Activated T-cell treated with anti-CD3 and anti-CD28 coated beads for 48 hours (primary cell): ENCODE data around the gene ATP12A.

Source experiments
- DNase-seq: peaks from one replicate; pipeline ENCODE4 v3.0.0-alpha.2; 2020; ENCODE audit warnings: low read depth

Gene ATP12A

GRCh38 chr13:24680258-24680920, at the start of gene ATP12A:
Gene ATP12A (plus strand): TSS chr13:24680408. CDS start chr13:24680744, 336 bp downstream.
- peak; percentile 21 for DNase-seq

GRCh38 chr13:24630851-24631620, 49.2 kb upstream of the ATP12A start:
- DNase-seq = no peak

- DNase-seq = no peak
These were observed 48.3 kb upstream of the ATP12A start for GRCh38 chr13:24631922-24632321.

- no peak for DNase-seq
These were observed 47.7 kb upstream of the ATP12A start for GRCh38 chr13:24632382-24633121.

DNA sequence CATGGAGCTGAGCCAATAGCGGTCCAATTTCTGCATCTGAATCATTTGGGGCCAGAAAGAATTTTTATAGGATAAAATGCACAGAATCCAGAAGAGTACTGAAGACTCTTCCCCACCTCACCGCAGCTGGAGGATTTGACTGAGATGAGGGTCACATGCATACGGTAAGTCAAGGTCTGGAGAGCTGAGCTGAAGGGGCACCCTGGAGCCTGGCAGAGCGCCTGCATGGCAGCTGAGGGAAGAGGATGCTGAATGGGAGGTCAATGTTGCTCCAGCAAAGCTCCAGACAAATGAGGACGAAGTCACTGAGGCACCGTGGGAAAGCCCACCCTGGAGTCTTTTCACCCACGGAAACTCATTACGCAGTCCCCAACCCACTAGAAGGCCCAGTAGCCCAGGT, 43.4 kb upstream of the ATP12A start:
- DNase-seq = no peak

DNA sequence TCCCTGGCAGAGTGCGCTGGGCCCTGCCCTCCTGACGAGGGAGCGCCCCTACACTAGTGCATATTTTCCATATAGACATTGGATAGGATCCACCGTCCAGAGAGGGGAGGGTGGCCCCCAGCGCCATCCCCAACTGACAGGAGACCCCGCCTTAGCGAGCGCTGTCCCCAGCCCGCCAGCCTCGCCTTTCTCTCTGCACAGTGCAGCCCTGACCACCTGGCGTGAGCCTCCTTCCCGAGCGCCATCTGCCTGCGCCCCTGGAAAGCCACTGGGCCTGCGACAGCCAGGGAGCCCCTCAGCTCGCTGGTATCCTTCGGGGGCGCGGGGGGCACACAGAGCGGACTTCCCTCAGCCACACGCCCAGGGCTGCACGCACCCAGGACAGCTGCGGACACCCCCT, 42.1 kb upstream of the ATP12A start:
- no peak for DNase-seq

DNA sequence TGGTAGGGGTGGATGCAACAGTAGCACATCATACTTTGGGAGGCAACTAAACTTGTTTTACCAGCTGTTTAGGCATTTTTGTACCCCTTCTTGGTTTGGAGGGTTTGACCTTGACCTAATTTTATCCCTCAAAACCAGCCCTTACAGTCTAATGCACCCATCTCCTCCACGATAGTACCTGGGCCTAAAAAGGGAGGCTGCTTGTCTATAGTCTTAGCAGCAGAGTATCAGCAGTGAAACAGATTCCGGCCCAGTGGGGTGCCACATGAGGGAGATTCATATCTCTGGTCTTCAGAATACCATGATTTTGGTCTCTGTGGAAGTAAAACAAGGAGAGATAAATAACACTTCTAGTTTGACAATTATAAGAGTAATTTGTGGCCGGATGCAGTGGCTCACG, 39.5 kb upstream of the ATP12A start:
- DNase-seq = no peak

DNA sequence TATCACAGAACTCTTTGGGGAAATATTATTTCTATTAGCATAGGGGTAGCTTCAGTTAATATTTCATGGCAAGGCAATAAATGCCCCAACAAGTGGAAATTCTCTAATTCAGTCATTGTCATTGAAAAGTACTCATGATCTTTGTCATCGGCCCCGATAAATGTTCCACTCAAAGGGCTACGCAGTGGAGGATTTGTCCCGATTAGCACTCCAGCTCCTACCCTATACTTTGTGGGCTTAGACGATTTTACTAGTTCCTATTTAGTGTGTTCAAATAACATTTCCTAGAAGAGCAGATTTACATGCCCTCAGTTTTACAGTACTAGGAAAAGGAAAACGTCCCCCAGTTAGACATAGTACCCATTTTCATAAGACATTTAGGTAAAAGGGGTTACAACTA, 38.0 kb upstream of the ATP12A start:
- DNase-seq = no peak

DNA sequence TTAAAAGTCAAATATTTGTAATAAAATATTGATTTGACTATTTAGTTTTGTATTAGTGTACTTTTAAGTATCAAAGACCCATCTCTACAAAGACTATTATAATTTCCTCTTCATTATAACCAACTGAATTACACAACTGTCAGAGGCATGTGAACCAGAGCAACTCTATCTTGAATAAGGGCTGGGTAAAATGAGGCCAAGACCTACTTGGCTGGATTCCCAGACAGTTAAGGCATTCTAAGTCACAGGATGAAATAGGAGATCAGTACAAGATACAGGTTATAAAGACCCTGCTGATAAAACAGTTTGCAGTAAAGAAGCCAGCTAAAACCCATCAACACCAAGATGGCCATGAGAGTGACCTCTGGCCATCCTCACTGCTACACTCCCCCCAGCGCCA, 36.2 kb upstream of the ATP12A start:
- no peak for DNase-seq

DNA sequence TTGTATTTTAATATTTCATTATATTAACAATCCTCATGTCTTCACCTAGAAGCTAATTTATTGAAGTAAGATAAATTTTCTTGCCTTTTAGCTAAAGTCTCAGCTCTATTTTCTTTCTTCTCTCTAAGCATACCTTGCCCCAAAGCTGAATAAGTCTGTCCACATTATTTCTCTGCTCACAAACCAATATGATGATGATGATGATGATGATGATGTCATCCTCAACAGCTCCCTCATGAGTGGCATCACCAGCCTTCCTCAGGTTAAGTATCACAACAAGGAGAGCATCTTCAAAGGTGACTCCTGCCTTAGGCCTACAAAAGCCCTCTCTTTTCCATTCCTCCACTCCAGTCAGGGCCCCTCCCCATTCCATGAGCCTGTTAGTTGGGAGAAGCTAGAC, 31.9 kb upstream of the ATP12A start:
- DNase-seq = no peak

DNA sequence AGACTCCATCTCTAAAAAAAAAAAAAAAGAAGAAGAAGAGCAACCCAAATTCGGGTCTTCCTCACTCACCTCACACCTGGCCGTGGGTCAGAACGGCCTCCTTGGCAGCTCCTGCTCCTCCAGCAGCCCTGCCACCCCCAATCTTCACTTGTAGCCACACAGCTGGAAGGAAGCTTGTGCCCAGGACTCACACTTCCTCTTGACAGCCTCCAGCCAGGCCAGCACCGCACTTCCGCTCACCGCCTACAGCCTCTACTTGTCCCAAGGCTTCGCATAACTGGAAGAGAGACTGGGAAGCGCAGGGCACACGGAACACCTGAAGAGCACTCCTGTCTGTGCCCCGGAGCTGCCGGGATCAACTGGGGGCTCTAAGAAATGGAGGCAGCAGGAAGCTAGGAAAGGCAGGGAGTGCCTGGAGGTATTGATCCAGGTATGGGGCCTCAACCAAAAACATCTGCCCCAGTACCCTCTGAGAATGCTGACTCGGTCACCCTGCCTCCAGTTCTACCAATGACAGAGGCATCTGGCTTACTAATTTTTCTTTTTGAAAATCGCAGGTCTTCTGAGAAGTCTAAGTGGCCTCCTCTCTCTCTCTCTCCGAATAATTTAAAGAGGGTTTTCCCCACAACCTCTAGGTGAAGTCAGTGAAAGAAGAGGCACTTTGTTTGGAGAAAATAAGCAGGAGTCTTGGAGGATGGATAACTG, 31.1 kb upstream of the ATP12A start:
- no peak for DNase-seq

DNA sequence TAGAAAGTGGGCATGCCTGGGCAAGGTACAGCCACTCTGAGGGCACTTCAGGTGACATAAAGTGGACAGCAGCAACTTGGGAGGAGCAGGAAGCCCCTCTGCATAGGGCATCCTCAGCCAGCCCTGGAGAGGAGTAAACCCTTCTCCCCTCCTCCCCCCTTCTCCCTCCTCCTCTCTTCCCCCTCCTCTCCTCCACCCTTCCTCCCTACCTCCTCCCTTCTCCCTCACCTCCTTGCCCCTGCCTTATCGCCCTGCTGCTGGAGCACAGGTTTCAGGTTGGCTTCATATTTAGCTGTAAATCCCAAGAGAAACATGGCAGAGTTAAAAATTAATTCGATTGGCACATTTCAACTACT, 30.5 kb upstream of the ATP12A start:
- no peak for DNase-seq

- DNase-seq = no peak
These were observed 30.0 kb upstream of the ATP12A start for GRCh38 chr13:24650161-24650560.

- no peak for DNase-seq
These were observed 28.4 kb upstream of the ATP12A start for GRCh38 chr13:24651718-24652345.

DNA sequence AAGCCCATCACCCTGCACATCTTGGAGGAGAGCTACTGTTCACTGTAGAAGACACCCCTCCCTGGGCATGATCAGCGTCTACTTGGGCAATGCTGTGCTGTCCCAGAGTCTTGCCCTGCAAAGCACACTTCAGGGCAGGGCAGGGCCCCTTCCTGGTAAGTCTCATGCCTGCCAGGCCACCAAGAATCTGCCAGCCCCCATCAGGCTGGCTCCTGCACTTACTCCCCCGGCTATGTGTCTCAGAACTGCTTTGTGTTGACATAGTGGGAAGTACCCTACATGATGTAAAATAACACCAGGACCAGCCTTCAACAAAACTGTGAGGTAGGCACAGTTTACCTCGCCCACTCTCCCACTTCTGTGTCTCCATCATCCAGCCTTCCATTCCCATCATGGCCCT, 27.8 kb upstream of the ATP12A start:
- no peak for DNase-seq

GRCh38 chr13:24654741-24655140, 25.5 kb upstream of the ATP12A start:
- DNase-seq = no peak

GRCh38 chr13:24659239-24659638, 21.0 kb upstream of the ATP12A start:
- DNase-seq = no peak

GRCh38 chr13:24660023-24660741, 20.0 kb upstream of the ATP12A start:
- no peak for DNase-seq

DNA sequence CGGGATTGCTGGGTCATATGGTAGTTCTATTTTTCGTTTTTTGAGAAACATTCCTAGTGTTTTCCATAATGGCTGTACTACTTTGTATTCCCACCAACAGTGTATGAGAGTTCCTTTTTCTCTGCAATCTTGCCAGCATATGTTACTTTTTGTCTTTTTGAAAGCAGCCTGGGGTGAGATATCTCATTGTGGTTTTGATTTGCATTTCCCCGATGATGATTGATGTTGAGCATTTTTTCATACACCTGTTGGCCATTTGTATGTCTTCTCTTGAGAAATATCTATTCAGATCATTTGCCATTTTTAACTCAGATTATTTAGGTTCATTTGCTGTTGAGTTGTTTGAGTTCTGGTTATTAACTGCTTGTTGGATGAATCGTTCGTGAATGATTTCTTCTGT, 18.5 kb upstream of the ATP12A start:
- no peak for DNase-seq

GRCh38 chr13:24662195-24663088, 17.8 kb upstream of the ATP12A start:
- DNase-seq = no peak

- DNase-seq = no peak
These were observed 17.2 kb upstream of the ATP12A start for GRCh38 chr13:24663089-24663395.
